HG03575 (cell line): ENCODE results near the gene FXYD5.

ENCODE experiments used
- ATAC-seq: cut with Tn5 transposase; IDR thresholded peaks from one replicate; pipeline ENCODE4 v1.9.1; 2021; ENCODE audit not compliant: unreplicated experiment, insufficient number of reproducible peaks, low FRiP score; ENCODE audit errors: extremely low read depth

FXYD5 gene, protein sequence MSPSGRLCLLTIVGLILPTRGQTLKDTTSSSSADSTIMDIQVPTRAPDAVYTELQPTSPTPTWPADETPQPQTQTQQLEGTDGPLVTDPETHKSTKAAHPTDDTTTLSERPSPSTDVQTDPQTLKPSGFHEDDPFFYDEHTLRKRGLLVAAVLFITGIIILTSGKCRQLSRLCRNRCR

GRCh38 chr19:35154525-35155406, at the start of gene FXYD5:
Gene FXYD5 (plus strand): TSS chr19:35154735. CDS start chr19:35155551, 816 bp downstream.
- ATAC-seq: no peak

DNA sequence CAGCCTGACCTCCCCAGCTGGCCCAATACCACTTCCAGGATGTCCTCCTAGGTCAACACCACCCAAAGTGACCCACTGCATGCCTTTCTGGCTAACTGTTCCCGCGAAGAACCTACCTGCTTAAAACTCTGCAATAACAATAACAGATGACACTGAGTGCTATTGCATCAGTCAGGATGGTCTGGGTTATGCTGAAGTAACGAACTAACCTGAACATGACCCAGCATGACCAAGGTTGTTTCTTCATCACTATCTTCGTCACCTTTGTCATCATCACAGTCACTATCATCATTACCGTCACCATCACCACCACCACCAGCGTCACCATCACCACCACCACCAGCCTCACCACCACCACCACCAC, 49.5 kb upstream of the FXYD5 start:
- no peak for ATAC-seq

- ATAC-seq: no peak
Observed at GRCh38 chr19:35105411-35106290, 48.9 kb upstream of the FXYD5 start.

DNA sequence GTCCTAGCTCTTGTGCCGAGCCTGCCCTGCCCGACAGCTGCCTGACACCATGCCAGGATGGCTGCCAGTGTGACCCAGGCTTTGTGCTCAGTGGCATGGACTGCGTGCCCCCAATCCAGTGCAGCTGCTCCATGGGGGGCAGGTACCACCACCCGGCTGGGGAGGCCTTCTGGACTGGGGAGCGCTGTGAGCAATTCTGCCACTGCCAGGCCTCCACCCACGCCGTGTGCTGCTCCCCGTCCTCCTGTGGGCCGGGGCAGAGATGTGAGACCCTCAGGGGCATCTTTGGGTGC, 48.3 kb upstream of the FXYD5 start:
- ATAC-seq: no peak

DNA sequence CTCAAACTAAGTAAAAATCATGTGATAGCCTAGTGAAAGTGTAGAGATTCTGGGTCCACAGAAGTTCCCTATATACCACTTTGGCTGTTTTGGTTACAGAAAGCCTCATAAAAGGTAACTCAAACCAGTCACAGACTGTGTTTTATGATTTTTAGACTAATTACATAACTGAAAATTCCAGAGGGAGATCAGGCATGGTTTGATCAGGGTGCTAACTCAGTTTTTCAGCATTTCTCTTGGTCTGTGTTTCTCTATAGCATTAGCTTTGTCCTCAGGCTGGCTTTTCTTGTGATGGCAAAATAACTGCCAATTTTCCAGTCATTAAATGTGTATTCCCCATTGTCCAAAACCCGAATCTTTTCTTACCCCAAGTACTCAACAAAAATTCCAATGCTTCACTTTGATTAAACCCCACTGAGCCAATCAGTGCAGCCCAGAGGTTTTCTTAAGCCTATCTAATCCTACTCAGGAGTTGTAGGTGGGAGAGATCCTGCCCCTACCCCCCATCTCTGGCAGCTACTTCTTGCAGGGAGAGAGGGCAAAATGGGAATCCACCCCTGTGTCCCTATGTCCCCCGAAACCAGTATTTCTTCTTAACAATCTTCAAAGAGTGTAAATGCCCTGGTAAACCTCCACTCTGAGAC, 47.5 kb upstream of the FXYD5 start:
- no peak for ATAC-seq

DNA sequence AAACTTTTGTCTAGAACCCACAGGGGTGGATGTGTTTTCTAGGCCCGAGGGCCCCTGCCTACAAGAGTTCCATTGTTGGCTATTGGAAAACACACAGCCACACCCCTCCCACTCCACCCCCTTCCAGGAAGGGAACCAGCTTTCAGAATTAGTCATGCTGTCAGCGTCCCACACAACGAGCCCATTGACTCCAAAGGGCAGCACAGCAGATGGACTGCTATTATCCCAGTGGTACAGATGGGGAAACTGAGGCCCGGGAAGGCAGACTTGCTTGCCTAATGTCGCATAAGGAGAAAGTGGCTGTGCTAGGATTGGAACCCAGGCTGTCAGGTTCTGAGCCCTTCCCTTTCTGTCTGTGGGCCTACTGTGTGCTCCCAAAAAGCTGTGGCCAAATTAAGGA, 47.0 kb upstream of the FXYD5 start:
- ATAC-seq: no peak

DNA sequence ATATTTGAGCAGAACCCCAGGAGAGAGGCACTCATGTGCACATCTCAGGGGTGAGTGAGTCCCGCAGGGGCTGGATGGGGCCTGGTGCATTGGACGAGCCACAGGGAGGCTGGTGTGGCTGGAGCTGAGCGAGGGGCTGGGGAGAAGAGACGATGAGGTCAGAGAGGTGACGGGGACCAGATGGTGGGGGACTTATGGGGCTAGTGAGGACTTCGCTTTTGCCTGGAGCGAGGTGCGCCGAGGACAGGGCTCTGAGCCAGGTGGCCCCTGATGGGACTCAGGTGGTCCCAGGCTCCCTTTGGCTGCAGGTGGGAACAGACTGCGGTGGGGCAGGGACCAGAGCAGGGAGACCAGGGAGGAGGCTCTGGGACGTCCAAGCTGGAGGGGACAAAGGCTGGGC, 45.8 kb upstream of the FXYD5 start:
- ATAC-seq: no peak

GRCh38 chr19:35109395-35110112, 45.0 kb upstream of the FXYD5 start:
- no peak for ATAC-seq

DNA sequence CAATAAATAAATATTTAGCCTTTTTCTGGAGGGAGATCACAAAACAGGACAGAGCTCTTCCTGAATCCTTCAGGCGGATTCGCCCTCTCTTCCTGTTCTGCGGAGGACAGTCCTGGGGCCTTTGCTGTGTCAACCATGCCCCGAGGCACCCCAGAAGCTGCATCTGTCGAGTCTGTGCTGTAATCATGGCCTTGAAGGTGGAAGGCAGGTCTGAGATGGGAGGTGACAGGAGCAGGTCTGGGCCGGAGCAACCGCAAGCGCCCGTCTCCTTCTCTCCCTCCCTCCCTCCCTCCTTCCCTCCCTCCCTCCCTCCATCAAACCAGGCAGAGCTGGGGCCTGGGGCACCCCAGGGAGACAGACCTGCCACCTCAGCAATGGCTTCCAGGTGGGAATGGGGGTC, 43.6 kb upstream of the FXYD5 start:
- no peak for ATAC-seq

- ATAC-seq: no peak
Observed at GRCh38 chr19:35112995-35113688, 41.4 kb upstream of the FXYD5 start.

DNA sequence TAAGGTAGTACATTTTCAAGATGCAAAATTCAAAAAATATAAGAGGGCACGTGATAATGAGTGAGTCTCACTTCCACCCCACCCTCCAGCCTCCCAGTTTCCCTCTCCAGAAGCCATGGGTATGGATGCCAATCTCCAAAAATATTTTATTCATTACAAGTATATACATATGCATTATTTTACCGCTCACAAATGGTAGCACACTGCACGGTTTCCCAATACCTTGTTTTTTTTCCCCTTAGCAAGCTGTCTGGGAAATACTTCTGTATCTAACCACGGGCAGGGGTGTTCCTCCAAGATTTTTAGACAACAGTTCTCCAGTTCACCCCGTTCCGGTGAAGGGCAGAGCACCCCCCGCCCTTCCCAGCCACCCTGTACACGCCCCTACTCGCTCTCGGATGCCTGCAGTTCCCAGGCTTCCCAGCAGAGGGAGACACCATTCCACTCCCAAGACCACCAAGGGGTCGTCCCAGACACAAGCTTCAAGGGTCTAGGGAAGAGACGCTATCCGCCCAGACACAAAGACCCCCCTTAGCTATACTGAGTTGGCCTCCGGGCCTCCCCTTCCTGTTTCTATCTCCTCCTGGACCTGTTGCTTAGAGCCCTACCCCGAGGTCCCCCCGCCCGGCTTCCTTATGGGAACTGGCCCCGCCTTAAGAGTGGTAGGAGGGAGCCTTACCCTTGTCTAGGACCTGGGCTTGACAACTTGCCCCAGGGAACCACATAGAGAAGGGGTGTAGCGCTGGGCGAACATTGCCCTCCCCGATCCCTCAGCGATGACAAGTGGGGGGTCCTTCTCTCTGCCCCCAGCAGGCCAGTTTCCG, 40.0 kb upstream of the FXYD5 start:
- ATAC-seq: no peak

GRCh38 chr19:35115177-35115951, 39.2 kb upstream of the FXYD5 start, which contains the start of gene FXYD3:
Gene FXYD3 (plus strand): TSS chr19:35115823. CDS start chr19:35119377, 3,554 bp downstream.
- ATAC-seq: no peak

- no peak for ATAC-seq
Observed at GRCh38 chr19:35116072-35116801, 38.3 kb upstream of the FXYD5 start.

- ATAC-seq: no peak
Observed at GRCh38 chr19:35117116-35117515, 37.4 kb upstream of the FXYD5 start.

DNA sequence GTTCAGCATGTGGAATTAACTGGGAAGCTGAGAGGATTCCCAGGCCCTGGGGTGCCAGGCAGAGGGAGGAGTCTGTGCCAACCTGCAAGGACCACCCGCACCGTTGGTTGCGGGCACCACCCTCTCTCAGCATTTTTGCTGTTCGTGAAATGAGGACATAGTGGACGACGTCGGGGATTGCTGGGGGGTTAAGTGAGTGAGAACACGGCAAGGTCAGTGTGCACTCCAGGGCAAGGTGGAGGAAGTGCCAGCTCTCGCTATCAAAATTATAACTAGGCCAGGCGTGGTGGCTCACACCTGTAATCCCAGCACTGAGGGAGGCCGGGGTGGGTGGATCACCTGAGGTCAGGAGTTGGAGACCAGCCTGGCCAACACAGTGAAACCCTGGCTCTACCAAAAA, 36.7 kb upstream of the FXYD5 start:
- ATAC-seq: no peak
